Measurements from ENCODE around the gene MYADML2. TPM values are rescaled to one million over a fixed set of nuclear protein-coding genes. Genes with fewer than 3 reads are reported as not detected.
A peak's percentile ranks its signal among the peaks of the same experiment; 100 is the strongest.

Gene MYADML2
- total RNA-seq, 1 donor from 2014 or later: not detected

DNA sequence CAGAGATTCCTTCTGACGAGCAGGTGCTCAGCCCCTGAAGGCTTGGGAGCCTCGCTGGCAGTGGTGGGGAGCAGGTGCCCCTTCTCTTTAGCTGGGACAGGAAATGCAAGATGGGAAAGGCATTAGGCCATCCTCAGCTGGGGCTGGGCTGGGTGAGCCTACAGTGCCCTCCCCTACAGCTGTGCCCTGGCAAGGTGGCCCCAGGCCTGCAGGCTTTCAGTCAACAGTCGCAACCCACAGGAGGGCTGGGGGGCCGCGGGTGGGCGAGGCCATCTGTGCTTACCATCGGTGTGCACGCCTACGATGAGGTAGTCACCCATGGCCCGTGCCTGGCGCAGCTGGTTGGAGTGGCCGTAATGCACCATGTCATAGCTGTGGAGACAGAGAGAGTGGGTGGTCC lies 37.8 kb downstream of the MYADML2 start:
- FAIRE-seq: no peak

DNA sequence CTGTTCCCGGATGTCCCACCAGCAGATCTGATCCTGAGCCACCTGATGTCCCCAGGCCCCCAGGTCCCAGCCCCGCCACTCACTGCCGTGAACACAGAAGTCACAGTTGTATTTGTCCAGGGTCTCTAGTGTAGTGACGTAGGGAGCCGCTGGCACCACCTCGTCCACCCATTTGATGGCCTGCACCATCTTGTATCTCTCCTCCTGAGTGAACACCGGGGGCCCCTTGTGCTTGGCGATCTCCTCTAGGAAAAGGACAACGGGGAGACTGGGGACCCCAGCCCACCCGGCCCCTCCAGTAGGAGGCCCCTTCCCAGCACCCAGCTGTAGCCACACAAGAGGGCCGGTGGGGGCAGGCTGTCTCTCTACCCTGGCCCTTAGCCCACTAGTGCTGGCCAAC lies 38.2 kb downstream of the MYADML2 start:
- Histone ChIP-seq H3K4me3 (ENCODE audit: low read depth, low read length) (no peak overlapping the region), H3K27me3 (ENCODE audit: control insufficient read depth, insufficient read depth, low read length) (no peaks in the 10 kb centered on the region), H3K36me3 (ENCODE audit: control insufficient read depth, insufficient read depth, low read length) (peaks cover 44% of the 10 kb centered on the region)
- no peak for DNase-seq (ENCODE audit: low read depth)
- TF ChIP-seq, protein P1, sequence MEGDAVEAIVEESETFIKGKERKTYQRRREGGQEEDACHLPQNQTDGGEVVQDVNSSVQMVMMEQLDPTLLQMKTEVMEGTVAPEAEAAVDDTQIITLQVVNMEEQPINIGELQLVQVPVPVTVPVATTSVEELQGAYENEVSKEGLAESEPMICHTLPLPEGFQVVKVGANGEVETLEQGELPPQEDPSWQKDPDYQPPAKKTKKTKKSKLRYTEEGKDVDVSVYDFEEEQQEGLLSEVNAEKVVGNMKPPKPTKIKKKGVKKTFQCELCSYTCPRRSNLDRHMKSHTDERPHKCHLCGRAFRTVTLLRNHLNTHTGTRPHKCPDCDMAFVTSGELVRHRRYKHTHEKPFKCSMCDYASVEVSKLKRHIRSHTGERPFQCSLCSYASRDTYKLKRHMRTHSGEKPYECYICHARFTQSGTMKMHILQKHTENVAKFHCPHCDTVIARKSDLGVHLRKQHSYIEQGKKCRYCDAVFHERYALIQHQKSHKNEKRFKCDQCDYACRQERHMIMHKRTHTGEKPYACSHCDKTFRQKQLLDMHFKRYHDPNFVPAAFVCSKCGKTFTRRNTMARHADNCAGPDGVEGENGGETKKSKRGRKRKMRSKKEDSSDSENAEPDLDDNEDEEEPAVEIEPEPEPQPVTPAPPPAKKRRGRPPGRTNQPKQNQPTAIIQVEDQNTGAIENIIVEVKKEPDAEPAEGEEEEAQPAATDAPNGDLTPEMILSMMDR (IDR thresholded peaks at IDR 0.05; ENCODE audit: insufficient read depth, low read length, severe bottlenecking): no peak
- no peak for FAIRE-seq

More for the DNA sequence above, 37.8 kb downstream of the MYADML2 start:
- Histone ChIP-seq H3K4me3 (ENCODE audit: low read depth, low read length) (no peak overlapping the region), H3K36me3 (ENCODE audit: control insufficient read depth, insufficient read depth, low read length) (peaks cover 47% of the 10 kb centered on the region), H3K27me3 (ENCODE audit: control insufficient read depth, insufficient read depth, low read length) (no peaks in the 10 kb centered on the region)
- DNase-seq (ENCODE audit: low read depth): no peak
- TF ChIP-seq, protein P1 (IDR thresholded peaks at IDR 0.05; ENCODE audit: insufficient read depth, low read length, severe bottlenecking): no peak

DNA sequence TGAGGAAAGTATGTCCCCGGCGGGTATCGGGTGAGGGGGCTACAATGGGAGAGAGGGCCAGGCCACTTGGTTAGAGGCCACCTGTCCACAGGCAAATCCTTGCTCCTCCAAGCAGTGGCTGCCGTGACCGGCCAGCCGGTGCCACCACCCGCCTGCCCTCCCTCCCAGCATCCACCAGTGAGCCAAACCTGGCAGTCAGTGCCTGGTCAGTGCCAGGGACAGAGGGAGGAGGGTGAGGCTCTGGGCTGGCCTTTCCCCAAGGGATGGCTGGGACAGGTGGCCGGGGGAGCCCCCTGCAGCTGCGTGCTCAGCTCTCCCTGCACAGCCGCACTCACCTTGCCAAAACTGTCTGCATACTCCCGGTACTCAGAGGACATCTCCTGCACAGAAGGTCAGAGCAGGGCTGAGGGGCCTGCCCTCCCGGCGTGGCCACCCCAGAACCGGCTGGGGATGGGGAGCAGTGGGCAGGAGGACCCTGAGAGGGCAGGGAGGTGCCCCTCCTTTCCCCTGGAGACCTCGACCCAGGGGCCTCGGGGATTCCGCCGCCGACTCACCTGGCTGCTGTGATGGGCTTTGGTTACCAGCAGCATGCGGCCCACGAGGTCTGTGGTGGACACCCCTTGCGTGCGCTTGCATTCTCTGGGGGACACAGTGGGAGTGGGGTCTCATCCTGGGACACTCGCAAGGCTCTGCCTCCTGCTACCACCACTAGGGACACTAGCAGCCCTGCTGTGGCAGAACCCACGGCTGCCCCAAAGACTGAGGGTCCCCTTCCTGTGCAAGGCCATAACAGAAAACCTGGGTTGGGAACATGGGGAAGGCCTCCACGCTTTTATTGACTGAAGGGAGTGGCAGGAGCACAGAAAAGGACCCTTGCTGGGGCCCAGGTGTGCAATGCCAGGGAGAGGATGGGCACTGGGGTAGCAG lies 39.6 kb downstream of the MYADML2 start:
- Histone ChIP-seq H3K36me3 (ENCODE audit: control insufficient read depth, insufficient read depth, low read length) (peaks cover 35% of the 10 kb centered on the region), H3K27me3 (ENCODE audit: control insufficient read depth, insufficient read depth, low read length) (no peaks in the 10 kb centered on the region), H3K4me3 (ENCODE audit: low read depth, low read length) (no peak overlapping the region)
- DNase-seq (ENCODE audit: low read depth) (no peak), FAIRE-seq (no peak)
- TF ChIP-seq, protein P1 (IDR thresholded peaks at IDR 0.05; ENCODE audit: insufficient read depth, low read length, severe bottlenecking): no peak

DNA sequence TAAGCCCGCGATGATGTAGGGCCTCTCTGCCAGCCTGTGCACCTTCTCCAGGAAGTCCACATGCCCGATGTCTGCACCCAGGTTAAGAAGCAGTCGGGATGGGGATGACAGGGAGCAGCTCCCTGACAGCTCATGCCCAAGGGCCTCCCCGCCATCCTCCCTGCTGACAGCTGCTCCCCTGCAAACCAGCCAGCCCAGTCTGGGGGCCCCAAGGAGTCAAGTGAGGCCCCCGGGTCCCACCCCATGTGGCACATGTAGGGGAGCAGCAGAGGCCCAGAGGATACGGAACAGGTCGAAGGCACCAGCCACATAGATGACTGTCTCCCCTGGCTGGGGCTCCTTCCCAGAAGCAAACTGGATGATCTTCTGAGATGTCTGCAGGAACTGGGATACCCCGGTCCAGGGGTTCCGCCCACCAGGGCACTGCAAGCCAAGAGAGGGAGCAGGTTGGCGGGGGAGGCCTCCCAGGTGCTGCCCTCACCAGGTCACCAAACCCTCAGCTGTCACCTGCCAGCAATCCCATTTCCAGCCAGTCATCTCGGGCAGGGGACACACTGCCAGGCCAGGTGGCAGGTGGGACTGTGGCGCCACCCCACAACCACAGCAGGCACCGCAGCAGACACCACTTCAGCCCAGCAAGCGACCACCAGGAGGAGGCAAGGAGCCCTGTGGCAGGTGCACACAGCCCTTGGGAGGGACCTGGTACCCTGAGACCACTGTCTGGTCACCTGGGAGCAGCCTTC lies 40.4 kb downstream of the MYADML2 start:
- FAIRE-seq: no peak
- no peaks in the 10 kb centered on the region for H3K27me3 ChIP-seq (ENCODE audit: control insufficient read depth, insufficient read depth, low read length)
- no peak overlapping the region for H3K4me3 ChIP-seq (ENCODE audit: low read depth, low read length)
- TF ChIP-seq, protein P1 (IDR thresholded peaks at IDR 0.05; ENCODE audit: insufficient read depth, low read length, severe bottlenecking): peak; percentile 32
- H3K36me3 ChIP-seq (ENCODE audit: control insufficient read depth, insufficient read depth, low read length): peaks cover 30% of the 10 kb centered on the region
- no peak for DNase-seq (ENCODE audit: low read depth)

DNA sequence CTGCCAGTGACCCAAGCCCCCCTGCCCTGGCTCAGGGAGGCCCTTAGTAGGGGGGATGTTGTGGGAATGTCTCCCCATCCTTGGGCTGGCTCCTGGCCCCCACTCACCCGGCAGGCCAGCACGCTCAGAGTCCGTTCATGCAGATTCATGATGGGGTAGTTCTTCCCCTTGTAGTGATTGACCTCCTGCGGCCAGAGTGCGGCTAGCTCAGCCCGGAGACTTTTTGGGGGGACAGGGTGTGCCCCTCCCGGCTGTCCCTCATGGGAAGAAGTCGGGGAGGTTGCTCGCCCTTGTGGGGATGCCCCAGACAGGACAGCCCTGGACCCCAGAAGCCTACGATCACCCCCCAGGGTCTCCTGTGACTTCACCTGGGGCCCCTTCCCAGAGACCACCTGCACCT lies 41.0 kb downstream of the MYADML2 start:
- FAIRE-seq: no peak
- TF ChIP-seq, protein P1 (IDR thresholded peaks at IDR 0.05; ENCODE audit: insufficient read depth, low read length, severe bottlenecking): no peak

More for the DNA sequence above, 41.0 kb downstream of the MYADML2 start:
- no peak overlapping the region for H3K4me3 ChIP-seq (ENCODE audit: low read depth, low read length)
- H3K27me3 ChIP-seq (ENCODE audit: control insufficient read depth, insufficient read depth, low read length): no peaks in the 10 kb centered on the region
- peaks cover 30% of the 10 kb centered on the region for H3K36me3 ChIP-seq (ENCODE audit: control insufficient read depth, insufficient read depth, low read length)
- no peak for DNase-seq (ENCODE audit: low read depth)
